Sigmoid colon (tissue), 7 donors: ENCODE measurements around the gene NOVA1. TPM values are rescaled to one million over a fixed set of nuclear protein-coding genes. Genes with fewer than 3 reads are reported as not detected.

ENCODE experiments used
- DNase-seq: peaks from one replicate; pipeline ENCODE4 v3.0.0-alpha.2; 2019
- H3K27ac ChIP-seq, 4 donors: fragments of 200-600 bp; sonication (generic); one replicate each; pipeline ENCODE4 v1.5.1; 2016 to 2019; ENCODE audit warnings: mild to moderate bottlenecking in 1 of 4
- H3K27me3 ChIP-seq, 3 donors: fragments of 200-600 bp; sonication (generic); one replicate each; pipeline ENCODE4 v1.5.1; 2019; ENCODE audit warnings: mild to moderate bottlenecking in 1 of 3
- H3K36me3 ChIP-seq, 4 donors: fragments of 200-600 bp; sonication (generic); one replicate each; pipeline ENCODE4 v1.5.1; 2016 to 2019
- H3K4me1 ChIP-seq, 4 donors: fragments of 200-600 bp; sonication (generic); one replicate each; pipeline ENCODE4 v1.5.1; 2017 to 2019
- H3K4me3 ChIP-seq, 4 donors: fragments of 200-600 bp; sonication (generic); one replicate each; pipeline ENCODE4 v1.5.1; 2017 to 2019; ENCODE audit warnings: mild to moderate bottlenecking in 2 of 4, moderate library complexity in 1 of 4
- H3K9me3 ChIP-seq, 4 donors: fragments of 200-600 bp in 3 of 4; sonication (generic) in 3 of 4; one replicate each; pipeline versions ENCODE4 v1.5.1 to v1.6.1; 2013 to 2019
- CTCF ChIP-seq, 4 experiments: fragments of 450-650 bp in 3 of 4; fragments of 200-600 bp in 1 of 4; IDR thresholded peaks; one replicate each; pipeline ENCODE4 v1.5.1; 2016 to 2019; ENCODE audit warnings: antibody characterized with exemption in 4 of 4, mild to moderate bottlenecking in 3 of 4, moderate library complexity in 2 of 4
- EP300 ChIP-seq, 4 donors: sonication (generic); formaldehyde crosslinking; IDR thresholded peaks; one replicate each; pipeline ENCODE4 v1.6.1; 2017; ENCODE audit warnings: antibody characterized with exemption in 4 of 4
- POLR2A ChIP-seq, 2 donors: fragments of 450-650 bp; IDR thresholded peaks; one replicate each; pipeline ENCODE4 v1.6.1; 2016; ENCODE audit warnings: antibody characterized with exemption in 2 of 2, mild to moderate bottlenecking in 2 of 2, moderate library complexity in 2 of 2
- POLR2AphosphoS5 ChIP-seq, 4 donors: sonication (generic); formaldehyde crosslinking; IDR thresholded peaks; one replicate each; pipeline ENCODE4 v1.6.1; 2017; ENCODE audit warnings: antibody characterized with exemption in 4 of 4
- WGBS, 2 donors: extraction: QIAGEN DNeasy Blood & Tissue Kit; methylation state at CpG; one replicate each; pipeline ENCODE4 v1.1.7; 2013; 5-methylcytosine and 5-hydroxymethylcytosine counted together
- intact Hi-C: fragments of 100-400 bp; cut with DNase I; formaldehyde crosslinking; loops from one replicate; pipeline ENCODE4 v1.15.1; 2023
- polyA plus RNA-seq, 3 donors: library from polyadenylated mRNA; stranded (reverse); fragments of 200-250 nt; gene quantifications; one replicate each; pipeline ENCODE4 v1.2.3, GENCODE V29; 2013
- total RNA-seq, 4 donors: library from RNA; depleted of rRNA; stranded (reverse); fragments of >200 nt; gene quantifications; one replicate each; pipeline ENCODE4 v1.1.0, GENCODE V29; 2016
- donor health status: healthy with polysubstance abuse.
- donor health status: Bipolar disorder and iron deficiency.
- donor health status: healthy.

NOVA1 gene
- total and polyA plus RNA-seq, 7 donors: 0.69 to 32.4 (median 8.7) TPM

DNA sequence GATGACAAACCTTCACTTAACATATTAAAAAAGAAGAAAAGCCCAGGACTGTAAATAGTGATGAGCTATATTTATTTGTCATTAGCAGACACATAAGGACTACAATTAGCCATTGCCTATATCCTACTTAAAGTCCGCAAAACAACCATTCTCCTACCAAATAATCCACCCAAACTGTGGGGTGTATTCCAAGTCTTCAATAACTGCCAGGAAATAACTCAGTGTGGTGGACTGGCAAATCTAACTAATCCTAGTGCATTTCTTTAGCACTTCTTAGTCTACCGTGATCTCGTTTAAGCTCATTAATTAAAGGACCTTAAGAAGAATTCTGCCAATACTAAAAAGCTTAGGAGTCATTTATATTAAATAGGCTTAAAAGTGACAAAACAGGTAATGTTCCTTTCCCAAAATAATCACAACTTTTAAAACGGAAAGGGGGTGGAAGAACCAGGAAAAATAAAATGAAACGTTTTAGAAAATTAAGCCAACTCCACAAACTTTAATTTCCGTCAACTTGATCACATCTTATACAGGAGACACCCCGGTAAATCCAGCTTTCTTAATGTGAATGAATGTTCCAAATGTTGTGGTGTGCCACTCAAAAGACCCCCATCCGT, 1.8 kb downstream of the NOVA1 start:
- H3K4me3 ChIP-seq: peak overlapping the region; percentile 73 to 88 (median 85)
- DNase-seq: no peak
- H3K27ac ChIP-seq: peak overlapping the region; percentile 89 to 96 (median 94)
- no peaks in the 10 kb centered on the region for H3K27me3 ChIP-seq
- H3K4me1 ChIP-seq: peaks cover 0 to 31% (median 4%) of the 10 kb centered on the region in 4 donors
- intact Hi-C loops: loop anchor here (5.0 to 10.0 kb wide), 5 partner anchors 66 to 309 kb away; no protein-coding TSS in a partner anchor
- H3K9me3 ChIP-seq: no peaks in the 10 kb centered on the region
- TF ChIP-seq CTCF (IDR thresholded peaks at IDR 0.05) (no peak), EP300 (IDR thresholded peaks at IDR 0.05) (no peak), POLR2AphosphoS5 (IDR thresholded peaks at IDR 0.05) (no peak), POLR2A (IDR thresholded peaks at IDR 0.05) (no peak)
- H3K36me3 ChIP-seq: no peaks in the 10 kb centered on the region
- 35 to 49% methylated on average over 8 of the region's 8 CpGs for WGBS, 2 donors

- intact Hi-C loops: loop anchor here (5.0 to 10.0 kb wide), 5 partner anchors 67 to 308 kb away; no protein-coding TSS in a partner anchor
- H3K4me1 ChIP-seq: peaks cover 0 to 31% (median 4%) of the 10 kb centered on the region in 4 donors
- no peaks in the 10 kb centered on the region for H3K36me3 ChIP-seq
- no peaks in the 10 kb centered on the region for H3K9me3 ChIP-seq
- no peaks in the 10 kb centered on the region for H3K27me3 ChIP-seq
- no peak for DNase-seq
- H3K27ac ChIP-seq: peak overlapping the region; percentile 89 to 96 (median 94)
- H3K4me3 ChIP-seq: peak overlapping the region in 3 of 4 donors; percentile 82 to 88 (median 88)
- WGBS, 2 donors: 77 to 81% methylated on average over 2 of the region's 2 CpGs
- TF ChIP-seq EP300 (IDR thresholded peaks at IDR 0.05) (no peak), POLR2AphosphoS5 (IDR thresholded peaks at IDR 0.05) (no peak), POLR2A (IDR thresholded peaks at IDR 0.05) (no peak), CTCF (IDR thresholded peaks at IDR 0.05) (no peak)
These were observed 2.9 kb downstream of the NOVA1 start for GRCh38 chr14:26594756-26595545.

- peak overlapping the region in 3 of 4 donors; percentile 20 to 96 (median 95) for H3K27ac ChIP-seq
- TF ChIP-seq POLR2AphosphoS5 (IDR thresholded peaks at IDR 0.05): no peak
- TF ChIP-seq EP300 (IDR thresholded peaks at IDR 0.05): no peak
- no peak for TF ChIP-seq CTCF (IDR thresholded peaks at IDR 0.05)
- TF ChIP-seq POLR2A (IDR thresholded peaks at IDR 0.05): no peak
These were observed 3.7 kb downstream of the NOVA1 start for GRCh38 chr14:26594148-26594547.

GRCh38 chr14:26593357-26593756, 4.5 kb downstream of the NOVA1 start:
- Histone ChIP-seq H3K4me3 (no peak overlapping the region), H3K4me1 (peaks cover 0 to 26% (median 4%) of the 10 kb centered on the region in 4 donors), H3K27ac (no peak overlapping the region), H3K36me3 (no peaks in the 10 kb centered on the region), H3K9me3 (no peaks in the 10 kb centered on the region), H3K27me3 (no peaks in the 10 kb centered on the region)
- DNase-seq: no peak
- TF ChIP-seq POLR2A (IDR thresholded peaks at IDR 0.05) (no peak), EP300 (IDR thresholded peaks at IDR 0.05) (no peak), CTCF (IDR thresholded peaks at IDR 0.05) (no peak), POLR2AphosphoS5 (IDR thresholded peaks at IDR 0.05) (no peak)
- intact Hi-C loops: loop anchor here (10.0 kb wide), 2 partner anchors 69 to 251 kb away; no protein-coding TSS in a partner anchor
- WGBS, 2 donors: 92 to 95% methylated on average over 4 of the region's 4 CpGs

More at GRCh38 chr14:26594148-26594547, 3.7 kb downstream of the NOVA1 start:
- H3K36me3 ChIP-seq: no peaks in the 10 kb centered on the region
- 54 to 56% methylated on average over 2 of the region's 2 CpGs for WGBS, 2 donors
- H3K4me3 ChIP-seq: no peak overlapping the region
- no peak for DNase-seq
- intact Hi-C loops: loop anchor here (10.0 kb wide), 2 partner anchors 69 to 251 kb away; no protein-coding TSS in a partner anchor
- no peaks in the 10 kb centered on the region for H3K9me3 ChIP-seq
- peaks cover 0 to 29% (median 4%) of the 10 kb centered on the region in 4 donors for H3K4me1 ChIP-seq
- no peaks in the 10 kb centered on the region for H3K27me3 ChIP-seq
